ENCODE data around the gene ZPLD1. TPM values are rescaled to one million over a fixed set of nuclear protein-coding genes. Genes with fewer than 3 reads are reported as not detected.

ZPLD1 gene
- total RNA-seq = 0.16 TPM
- not detected for polyA plus RNA-seq

- no peak for DNase-seq (ENCODE audit: extremely low spot score)
- no peak within 1 kb of the TSS for H3K4me3 ChIP-seq (ENCODE audit: low read depth, low read length)
- H3K27ac ChIP-seq (ENCODE audit: low read depth) = no peak within 1 kb of the TSS
- H3K4me1 ChIP-seq (ENCODE audit: insufficient read depth) = no peaks in the 10 kb centered on the region
- no peaks in the 10 kb centered on the region for H3K36me3 ChIP-seq (ENCODE audit: insufficient read depth)
Observed at GRCh38 chr3:102434715-102435114, at the start of gene ZPLD1. Gene ZPLD1, plus strand, starts transcription at chr3:102435015. Its CDS starts 3,473 bp downstream, at chr3:102438488.

GRCh38 chr3:102390171-102390864 is 44.5 kb upstream of the ZPLD1 start:
- WGBS = 65% methylated on average over 7 of the region's 7 CpGs
- Histone ChIP-seq H3K4me1 (ENCODE audit: insufficient read depth) (no peaks in the 10 kb centered on the region), H3K27ac (ENCODE audit: low read depth) (no peak overlapping the region), H3K4me3 (ENCODE audit: low read depth, low read length) (no peak overlapping the region), H3K36me3 (ENCODE audit: insufficient read depth) (no peaks in the 10 kb centered on the region)
- no peak for DNase-seq (ENCODE audit: extremely low spot score)

GRCh38 chr3:102390916-102391315 is 43.9 kb upstream of the ZPLD1 start:
- Histone ChIP-seq H3K27ac (ENCODE audit: low read depth) (no peak overlapping the region), H3K36me3 (ENCODE audit: insufficient read depth) (no peaks in the 10 kb centered on the region), H3K4me1 (ENCODE audit: insufficient read depth) (no peaks in the 10 kb centered on the region), H3K4me3 (ENCODE audit: low read depth, low read length) (no peak overlapping the region)
- DNase-seq (ENCODE audit: extremely low spot score) = no peak
- WGBS = 56% methylated on average over 1 of the region's 1 CpG

- Histone ChIP-seq H3K4me3 (ENCODE audit: low read depth, low read length) (no peak overlapping the region), H3K36me3 (ENCODE audit: insufficient read depth) (no peaks in the 10 kb centered on the region), H3K27ac (ENCODE audit: low read depth) (no peak overlapping the region), H3K4me1 (ENCODE audit: insufficient read depth) (no peaks in the 10 kb centered on the region)
- 72% methylated on average over 2 of the region's 2 CpGs for WGBS
- no peak for DNase-seq (ENCODE audit: extremely low spot score)
Observed at GRCh38 chr3:102391491-102391890, 43.3 kb upstream of the ZPLD1 start.

- H3K4me1 ChIP-seq (ENCODE audit: insufficient read depth) = no peaks in the 10 kb centered on the region
- H3K27ac ChIP-seq (ENCODE audit: low read depth) = no peak overlapping the region
- WGBS = 73% methylated on average over 1 of the region's 1 CpG
- no peak for DNase-seq (ENCODE audit: extremely low spot score)
- no peak overlapping the region for H3K4me3 ChIP-seq (ENCODE audit: low read depth, low read length)
- H3K36me3 ChIP-seq (ENCODE audit: insufficient read depth) = no peaks in the 10 kb centered on the region
Observed at GRCh38 chr3:102394517-102394916, 40.3 kb upstream of the ZPLD1 start.

GRCh38 chr3:102398176-102398575 is 36.6 kb upstream of the ZPLD1 start:
- 90% methylated on average over 1 of the region's 1 CpG for WGBS
- DNase-seq (ENCODE audit: extremely low spot score) = no peak
- H3K36me3 ChIP-seq (ENCODE audit: insufficient read depth) = no peaks in the 10 kb centered on the region
- H3K4me3 ChIP-seq (ENCODE audit: low read depth, low read length) = no peak overlapping the region
- H3K4me1 ChIP-seq (ENCODE audit: insufficient read depth) = no peaks in the 10 kb centered on the region
- H3K27ac ChIP-seq (ENCODE audit: low read depth) = no peak overlapping the region

GRCh38 chr3:102398666-102399065 is 36.1 kb upstream of the ZPLD1 start:
- Histone ChIP-seq H3K36me3 (ENCODE audit: insufficient read depth) (no peaks in the 10 kb centered on the region), H3K27ac (ENCODE audit: low read depth) (no peak overlapping the region), H3K4me3 (ENCODE audit: low read depth, low read length) (no peak overlapping the region), H3K4me1 (ENCODE audit: insufficient read depth) (no peaks in the 10 kb centered on the region)
- WGBS = 84% methylated on average over 5 of the region's 5 CpGs
- no peak for DNase-seq (ENCODE audit: extremely low spot score)

- H3K36me3 ChIP-seq (ENCODE audit: insufficient read depth) = no peaks in the 10 kb centered on the region
- no peak overlapping the region for H3K4me3 ChIP-seq (ENCODE audit: low read depth, low read length)
- no peaks in the 10 kb centered on the region for H3K4me1 ChIP-seq (ENCODE audit: insufficient read depth)
- 88% methylated on average over 5 of the region's 5 CpGs for WGBS
- DNase-seq (ENCODE audit: extremely low spot score) = no peak
- no peak overlapping the region for H3K27ac ChIP-seq (ENCODE audit: low read depth)
Observed at GRCh38 chr3:102400142-102400541, 34.7 kb upstream of the ZPLD1 start.

GRCh38 chr3:102400766-102401165 is 34.0 kb upstream of the ZPLD1 start:
- H3K4me1 ChIP-seq (ENCODE audit: insufficient read depth) = no peaks in the 10 kb centered on the region
- no peaks in the 10 kb centered on the region for H3K36me3 ChIP-seq (ENCODE audit: insufficient read depth)
- H3K27ac ChIP-seq (ENCODE audit: low read depth) = no peak overlapping the region
- DNase-seq (ENCODE audit: extremely low spot score) = no peak
- H3K4me3 ChIP-seq (ENCODE audit: low read depth, low read length) = no peak overlapping the region
- 87% methylated on average over 2 of the region's 2 CpGs for WGBS

- DNase-seq (ENCODE audit: extremely low spot score) = no peak
- H3K27ac ChIP-seq (ENCODE audit: low read depth) = no peak overlapping the region
- H3K4me3 ChIP-seq (ENCODE audit: low read depth, low read length) = no peak overlapping the region
- no peaks in the 10 kb centered on the region for H3K36me3 ChIP-seq (ENCODE audit: insufficient read depth)
- H3K4me1 ChIP-seq (ENCODE audit: insufficient read depth) = no peaks in the 10 kb centered on the region
Observed at GRCh38 chr3:102410616-102411015, 24.2 kb upstream of the ZPLD1 start.

- Histone ChIP-seq H3K4me3 (ENCODE audit: low read depth, low read length) (no peak overlapping the region), H3K36me3 (ENCODE audit: insufficient read depth) (no peaks in the 10 kb centered on the region), H3K4me1 (ENCODE audit: insufficient read depth) (no peaks in the 10 kb centered on the region), H3K27ac (ENCODE audit: low read depth) (no peak overlapping the region)
- 35% methylated on average over 2 of the region's 2 CpGs for WGBS
- no peak for DNase-seq (ENCODE audit: extremely low spot score)
Observed at GRCh38 chr3:102415553-102415952, 19.3 kb upstream of the ZPLD1 start.

GRCh38 chr3:102419786-102420185 is 15.0 kb upstream of the ZPLD1 start:
- H3K4me1 ChIP-seq (ENCODE audit: insufficient read depth) = no peaks in the 10 kb centered on the region
- H3K4me3 ChIP-seq (ENCODE audit: low read depth, low read length) = no peak overlapping the region
- H3K36me3 ChIP-seq (ENCODE audit: insufficient read depth) = no peaks in the 10 kb centered on the region
- no peak for DNase-seq (ENCODE audit: extremely low spot score)
- H3K27ac ChIP-seq (ENCODE audit: low read depth) = no peak overlapping the region

GRCh38 chr3:102441832-102442231 is 7.0 kb downstream of the ZPLD1 start:
- Histone ChIP-seq H3K27ac (ENCODE audit: low read depth) (no peak overlapping the region), H3K4me1 (ENCODE audit: insufficient read depth) (no peaks in the 10 kb centered on the region), H3K4me3 (ENCODE audit: low read depth, low read length) (no peak overlapping the region), H3K36me3 (ENCODE audit: insufficient read depth) (no peaks in the 10 kb centered on the region)
- DNase-seq (ENCODE audit: extremely low spot score) = no peak
- 43% methylated on average over 1 of the region's 1 CpG for WGBS

- no peak overlapping the region for H3K27ac ChIP-seq (ENCODE audit: low read depth)
- no peaks in the 10 kb centered on the region for H3K36me3 ChIP-seq (ENCODE audit: insufficient read depth)
- no peak overlapping the region for H3K4me3 ChIP-seq (ENCODE audit: low read depth, low read length)
- no peaks in the 10 kb centered on the region for H3K4me1 ChIP-seq (ENCODE audit: insufficient read depth)
- DNase-seq (ENCODE audit: extremely low spot score) = no peak
- 74% methylated on average over 2 of the region's 2 CpGs for WGBS
Observed at GRCh38 chr3:102443021-102443420, 8.2 kb downstream of the ZPLD1 start.

- WGBS = 53% methylated on average over 2 of the region's 2 CpGs
- no peaks in the 10 kb centered on the region for H3K36me3 ChIP-seq (ENCODE audit: insufficient read depth)
- DNase-seq (ENCODE audit: extremely low spot score) = no peak
- no peaks in the 10 kb centered on the region for H3K4me1 ChIP-seq (ENCODE audit: insufficient read depth)
- no peak overlapping the region for H3K27ac ChIP-seq (ENCODE audit: low read depth)
- no peak overlapping the region for H3K4me3 ChIP-seq (ENCODE audit: low read depth, low read length)
Observed at GRCh38 chr3:102444101-102444500, 9.3 kb downstream of the ZPLD1 start.
